BJ (cell line): ENCODE data around the gene SNRPD3. TPM values are rescaled to one million over a fixed set of nuclear protein-coding genes. Genes with fewer than 3 reads are reported as not detected.

Experiments used
- CTCF ChIA-PET: fragments of 350-600 bp; formaldehyde crosslinking; extraction: SDS; loops from one replicate; lab custom pipeline; 2021; ENCODE audit warnings: antibody characterized with exemption, inconsistent platforms; lab: Yijun Ruan, JAX
- POLR2A ChIA-PET: fragments of 300-600 bp; sonication (Branson Sonifier 250); formaldehyde crosslinking; extraction: SDS; loops from one replicate; lab custom pipeline; 2021; ENCODE audit warnings: antibody characterized with exemption; lab: Charles Lee
- DNase-seq: peaks from one replicate; pipeline ENCODE4 v3.0.0-alpha.2; 2011; ENCODE audit warnings: low read depth
- H3K27me3 ChIP-seq: 2 replicates; pipeline ENCODE4 v1.6.0; 2011; ENCODE audit warnings: low read length; ENCODE audit not compliant: control insufficient read depth, insufficient read depth
- H3K36me3 ChIP-seq: 2 replicates; pipeline ENCODE4 v1.5.1; 2011; ENCODE audit warnings: low read length; ENCODE audit not compliant: control insufficient read depth, insufficient read depth
- H3K4me3 ChIP-seq: 2 replicates; pipeline ENCODE4 v1.5.1; 2011; ENCODE audit warnings: low read depth, mild to moderate bottlenecking, control low read depth, low read length
- polyA plus RNA-seq: library from polyadenylated mRNA; depleted of rRNA; stranded (reverse); fragments of >200 nt; gene quantifications from 2 replicates; pipeline ENCODE4 v1.2.3, GENCODE V29; 2011
- TF ChIP-seq, protein P1 (sequence below): IDR thresholded peaks from 2 replicates; pipeline ENCODE4 v1.5.1; 2011; ENCODE audit warnings: low read depth, mild to moderate bottlenecking, control low read depth, inconsistent platforms, low read length, moderate library complexity; ENCODE audit not compliant: insufficient read depth

The SNRPD3 gene
- polyA plus RNA-seq, 1 experiment, result 168 TPM

GRCh38 chr22:24571266-24571665, 15.5 kb downstream of the SNRPD3 start:
- H3K27me3 ChIP-seq, result no peaks in the 10 kb centered on the region
- no peak overlapping the region for H3K4me3 ChIP-seq
- TF ChIP-seq, protein P1, sequence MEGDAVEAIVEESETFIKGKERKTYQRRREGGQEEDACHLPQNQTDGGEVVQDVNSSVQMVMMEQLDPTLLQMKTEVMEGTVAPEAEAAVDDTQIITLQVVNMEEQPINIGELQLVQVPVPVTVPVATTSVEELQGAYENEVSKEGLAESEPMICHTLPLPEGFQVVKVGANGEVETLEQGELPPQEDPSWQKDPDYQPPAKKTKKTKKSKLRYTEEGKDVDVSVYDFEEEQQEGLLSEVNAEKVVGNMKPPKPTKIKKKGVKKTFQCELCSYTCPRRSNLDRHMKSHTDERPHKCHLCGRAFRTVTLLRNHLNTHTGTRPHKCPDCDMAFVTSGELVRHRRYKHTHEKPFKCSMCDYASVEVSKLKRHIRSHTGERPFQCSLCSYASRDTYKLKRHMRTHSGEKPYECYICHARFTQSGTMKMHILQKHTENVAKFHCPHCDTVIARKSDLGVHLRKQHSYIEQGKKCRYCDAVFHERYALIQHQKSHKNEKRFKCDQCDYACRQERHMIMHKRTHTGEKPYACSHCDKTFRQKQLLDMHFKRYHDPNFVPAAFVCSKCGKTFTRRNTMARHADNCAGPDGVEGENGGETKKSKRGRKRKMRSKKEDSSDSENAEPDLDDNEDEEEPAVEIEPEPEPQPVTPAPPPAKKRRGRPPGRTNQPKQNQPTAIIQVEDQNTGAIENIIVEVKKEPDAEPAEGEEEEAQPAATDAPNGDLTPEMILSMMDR, result no peak
- ChIA-PET CTCF (interaction anchor here (0.6 kb wide), 1 partner anchor 9 kb away, joined by 3 read pairs; no protein-coding TSS in a partner anchor), POLR2A (no interaction called here)
- peaks cover 23% of the 10 kb centered on the region for H3K36me3 ChIP-seq
- no peak for DNase-seq

- POLR2A ChIA-PET, result no interaction called here
- no peak for DNase-seq
- CTCF ChIA-PET, result no interaction called here
- TF ChIP-seq, protein P1, result no peak
- peaks cover 10% of the 10 kb centered on the region for H3K36me3 ChIP-seq
- H3K4me3 ChIP-seq, result no peak overlapping the region
- H3K27me3 ChIP-seq, result no peaks in the 10 kb centered on the region
Measured at GRCh38 chr22:24576778-24577177, 21.0 kb downstream of the SNRPD3 start.

DNA sequence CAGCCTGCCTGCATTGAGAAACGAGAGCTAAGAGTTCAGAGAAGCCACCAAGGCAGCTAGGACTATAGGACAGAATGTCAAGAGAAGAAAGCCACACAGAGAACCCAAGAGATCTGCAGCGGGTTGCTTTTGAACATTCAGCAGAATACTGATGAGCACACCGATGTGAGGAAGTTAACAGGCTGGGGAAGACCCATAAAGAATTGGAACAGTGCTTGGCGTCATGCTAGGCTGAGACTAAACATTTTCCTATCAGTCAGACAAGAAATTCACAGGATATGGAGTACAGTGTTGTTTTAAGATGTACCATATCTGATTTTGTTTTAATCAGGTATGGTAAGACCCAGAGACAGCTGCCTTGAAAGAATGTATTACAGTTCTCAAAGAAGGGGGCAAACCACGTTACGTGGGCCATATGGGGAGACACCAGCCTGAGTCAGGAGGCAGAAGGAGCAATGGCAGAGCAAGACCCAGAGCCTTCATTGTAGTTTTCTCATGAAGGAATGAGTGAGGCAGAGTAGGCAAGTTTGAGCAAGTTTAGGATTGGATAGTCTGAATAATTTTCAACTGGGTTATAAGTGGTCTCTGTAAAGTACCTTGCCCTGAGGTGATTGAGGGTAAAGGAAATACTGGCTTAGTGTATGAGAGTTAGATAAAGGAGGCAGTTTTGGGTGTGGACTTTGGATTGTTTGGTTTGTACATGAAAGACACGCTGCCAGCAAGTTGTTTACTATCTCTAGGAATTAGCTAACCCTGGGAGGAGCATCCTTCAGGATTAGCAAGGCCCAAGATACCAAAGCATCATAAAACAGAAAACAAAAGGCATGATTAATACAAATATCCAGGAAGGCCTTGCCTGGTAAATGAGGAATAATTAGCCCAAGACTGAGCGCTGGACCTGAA, 22.8 kb downstream of the SNRPD3 start:
- CTCF ChIA-PET, result no interaction called here

DNA sequence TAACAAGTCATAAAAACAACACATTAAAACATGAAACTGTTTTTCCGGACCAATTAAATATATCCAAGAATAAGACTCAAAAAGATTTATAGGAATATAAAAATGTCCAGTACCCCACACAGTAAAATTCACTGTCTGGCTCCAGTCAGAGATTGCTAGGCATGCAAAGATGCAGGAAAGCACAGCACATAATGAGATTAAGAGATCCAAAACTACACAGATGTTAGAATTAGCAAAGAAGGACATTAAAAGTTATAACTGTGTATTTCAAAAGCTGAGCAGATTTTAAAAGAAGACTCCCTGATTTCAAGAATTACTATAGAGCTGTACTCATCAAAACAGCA, 23.4 kb downstream of the SNRPD3 start:
- no peaks in the 10 kb centered on the region for H3K27me3 ChIP-seq
- ChIA-PET CTCF (no interaction called here), POLR2A (no interaction called here)
- no peak overlapping the region for H3K4me3 ChIP-seq
- no peak for DNase-seq
- peaks cover 1% of the 10 kb centered on the region; the same call in 1 of the 2 replicates for H3K36me3 ChIP-seq
- TF ChIP-seq, protein P1, result no peak

More for the DNA sequence above, 22.8 kb downstream of the SNRPD3 start:
- DNase-seq, result no peak
- no peaks in the 10 kb centered on the region for H3K27me3 ChIP-seq
- no peak overlapping the region for H3K4me3 ChIP-seq
- H3K36me3 ChIP-seq, result peaks cover 3% of the 10 kb centered on the region
- POLR2A ChIA-PET, result no interaction called here
- TF ChIP-seq, protein P1, result no peak

DNA sequence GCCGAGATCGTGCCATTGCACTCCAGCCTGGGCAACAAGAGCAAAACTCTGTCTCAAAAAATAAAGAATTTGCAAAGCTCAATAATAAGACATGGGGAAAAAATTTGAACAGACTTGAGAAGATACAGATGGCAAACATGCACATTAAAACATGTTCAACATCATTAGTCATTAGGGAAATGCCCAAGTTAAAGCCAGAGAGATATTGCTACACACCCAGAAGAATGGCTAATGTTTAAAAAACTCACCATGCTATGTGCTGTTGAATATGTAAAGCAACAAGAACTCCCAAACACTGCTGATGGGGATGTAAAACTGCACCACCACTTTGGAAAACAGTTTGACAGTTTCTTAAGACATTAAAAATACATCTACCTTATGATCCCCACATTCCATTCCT, 24.5 kb downstream of the SNRPD3 start:
- Histone ChIP-seq H3K4me3 (no peak overlapping the region), H3K36me3 (no peaks in the 10 kb centered on the region), H3K27me3 (no peaks in the 10 kb centered on the region)
- TF ChIP-seq, protein P1, result no peak
- DNase-seq, result peak; percentile 63
- POLR2A ChIA-PET, result interaction anchor here (0.6 kb wide), 1 partner anchor 277 kb away, joined by 3 read pairs; no protein-coding TSS in a partner anchor
- CTCF ChIA-PET, result interaction anchor here (0.6 kb wide), 1 partner anchor 9 kb away, joined by 3 read pairs; no protein-coding TSS in a partner anchor
